Measurements from ENCODE around the gene COL26A1.

Gene COL26A1

DNA sequence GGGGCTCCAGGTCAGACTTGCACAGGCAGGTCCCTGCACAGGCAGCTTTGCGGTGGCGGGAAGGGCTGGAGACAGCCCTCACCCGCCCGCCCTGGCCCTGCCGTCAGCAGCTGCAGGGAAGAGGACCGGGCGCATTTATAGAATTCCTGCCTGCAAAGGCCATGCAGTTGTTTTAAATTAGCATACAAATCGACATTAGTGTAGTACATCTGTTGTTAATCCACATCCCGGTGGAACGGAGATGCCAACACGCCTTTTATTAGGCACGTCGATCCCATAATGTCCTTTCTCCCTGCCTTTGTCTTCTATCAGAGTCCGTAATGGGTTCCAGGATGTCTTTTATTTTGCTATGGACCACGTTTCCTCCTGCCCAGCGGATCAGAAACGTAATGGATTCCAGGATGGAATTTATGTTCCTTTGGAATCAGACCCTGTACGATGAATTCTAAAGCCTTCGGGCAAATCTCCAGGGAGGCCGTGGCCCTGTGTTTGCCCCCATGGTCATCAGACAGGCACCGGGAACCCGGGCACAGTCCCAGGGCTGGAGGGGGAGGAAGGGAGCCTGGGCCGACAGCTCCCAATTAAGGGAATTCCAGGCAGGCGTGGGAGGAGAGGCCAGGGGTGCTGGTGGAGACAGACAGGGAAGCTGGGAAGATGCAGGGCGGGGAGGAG, 123.9 kb downstream of the COL26A1 start:
- ChIA-PET POLR2A (no interaction called here), CTCF (no interaction called here)
- 0 out of 2 replicates have a peak, but pooled peaks cover 4% of the 10 kb centered on the region for H3K4me1 ChIP-seq (ENCODE audit: control insufficient read depth, insufficient read depth, low read length)
- TF ChIP-seq ZNF707 (tag by site-specific recombination; IDR thresholded peaks at IDR 0.05) (no peak), ZFHX2 (tag by site-specific recombination; conservative IDR thresholded peaks at IDR 0.05) (peak; percentile 19; the same call in 1 of the 2 replicates)
- no peak overlapping the region for H3K27ac ChIP-seq (ENCODE audit: extremely low read depth, low read depth, low read length)
- H3K9me3 ChIP-seq (ENCODE audit: control insufficient read depth, insufficient read depth, low read depth, low read length) = no peaks in the 10 kb centered on the region
- no peaks in the 10 kb centered on the region for H3K36me3 ChIP-seq (ENCODE audit: control insufficient read depth in 2 of 2, insufficient read depth in 1 of 2, low read length in 2 of 2)
- H3K4me3 ChIP-seq (ENCODE audit: low read depth, low read length) = no peak overlapping the region

DNA sequence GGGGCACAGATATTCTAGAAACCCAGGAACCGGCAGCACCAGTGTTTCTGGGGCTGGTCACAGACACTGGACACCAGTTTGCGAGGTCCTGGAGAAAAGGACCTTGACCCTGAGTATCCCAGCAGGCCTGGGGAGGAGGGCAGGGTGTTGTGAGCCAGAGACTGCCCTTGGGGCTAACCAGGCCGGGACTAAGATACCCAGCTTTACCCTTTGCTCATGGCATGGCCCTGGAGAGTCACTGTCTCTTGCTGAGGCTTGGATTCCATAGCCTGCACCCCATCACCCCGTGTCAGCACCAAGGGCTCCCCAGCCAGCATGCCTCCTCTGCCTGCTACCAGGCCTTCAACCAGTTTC, 124.4 kb downstream of the COL26A1 start:
- CTCF ChIA-PET = no interaction called here
- H3K4me1 ChIP-seq (ENCODE audit: control insufficient read depth, insufficient read depth, low read length) = 0 out of 2 replicates have a peak, but pooled peaks cover 4% of the 10 kb centered on the region

More for the DNA sequence above, 124.4 kb downstream of the COL26A1 start:
- POLR2A ChIA-PET = no interaction called here
- no peak for TF ChIP-seq ZNF791 (tag by site-specific recombination; IDR thresholded peaks at IDR 0.05)
- no peak for TF ChIP-seq ZFP3 (tag by site-specific recombination; IDR thresholded peaks at IDR 0.05; ENCODE audit: low read depth)
- TF ChIP-seq ZNF239 (tag by site-specific recombination; IDR thresholded peaks at IDR 0.05) = no peak
- TF ChIP-seq ZNF830 (tag by site-specific recombination; IDR thresholded peaks at IDR 0.05; ENCODE audit: low read depth) = no peak
- TF ChIP-seq ZBTB6 (tag by site-specific recombination; IDR thresholded peaks at IDR 0.05) = no peak
- TF ChIP-seq ZNF16 (tag by site-specific recombination; IDR thresholded peaks at IDR 0.05; ENCODE audit: low read depth) = no peak
- TF ChIP-seq, protein P1, sequence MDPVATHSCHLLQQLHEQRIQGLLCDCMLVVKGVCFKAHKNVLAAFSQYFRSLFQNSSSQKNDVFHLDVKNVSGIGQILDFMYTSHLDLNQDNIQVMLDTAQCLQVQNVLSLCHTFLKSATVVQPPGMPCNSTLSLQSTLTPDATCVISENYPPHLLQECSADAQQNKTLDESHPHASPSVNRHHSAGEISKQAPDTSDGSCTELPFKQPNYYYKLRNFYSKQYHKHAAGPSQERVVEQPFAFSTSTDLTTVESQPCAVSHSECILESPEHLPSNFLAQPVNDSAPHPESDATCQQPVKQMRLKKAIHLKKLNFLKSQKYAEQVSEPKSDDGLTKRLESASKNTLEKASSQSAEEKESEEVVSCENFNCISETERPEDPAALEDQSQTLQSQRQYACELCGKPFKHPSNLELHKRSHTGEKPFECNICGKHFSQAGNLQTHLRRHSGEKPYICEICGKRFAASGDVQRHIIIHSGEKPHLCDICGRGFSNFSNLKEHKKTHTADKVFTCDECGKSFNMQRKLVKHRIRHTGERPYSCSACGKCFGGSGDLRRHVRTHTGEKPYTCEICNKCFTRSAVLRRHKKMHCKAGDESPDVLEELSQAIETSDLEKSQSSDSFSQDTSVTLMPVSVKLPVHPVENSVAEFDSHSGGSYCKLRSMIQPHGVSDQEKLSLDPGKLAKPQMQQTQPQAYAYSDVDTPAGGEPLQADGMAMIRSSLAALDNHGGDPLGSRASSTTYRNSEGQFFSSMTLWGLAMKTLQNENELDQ (tag by site-specific recombination; IDR thresholded peaks at IDR 0.05; ENCODE audit: low read depth) = no peak
- no peak for TF ChIP-seq ZFP69B (tag by site-specific recombination; IDR thresholded peaks at IDR 0.05)
- TF ChIP-seq ZNF280D (tag by site-specific recombination; IDR thresholded peaks at IDR 0.05) = no peak
- TF ChIP-seq TRIM28 (IDR thresholded peaks at IDR 0.05; ENCODE audit: borderline replicate concordance, low read length) = no peak
- no peak for TF ChIP-seq GFI1B (tag by site-specific recombination; IDR thresholded peaks at IDR 0.05)
- no peak for TF ChIP-seq PRDM1 (tag by site-specific recombination; IDR thresholded peaks at IDR 0.05)
- TF ChIP-seq ZNF394 (tag by site-specific recombination; IDR thresholded peaks at IDR 0.05; ENCODE audit: borderline replicate concordance) = no peak
- no peak for TF ChIP-seq SP3 (tag by site-specific recombination; IDR thresholded peaks at IDR 0.05)
- H3K9me3 ChIP-seq (ENCODE audit: control insufficient read depth, insufficient read depth, low read depth, low read length) = no peaks in the 10 kb centered on the region
- H3K36me3 ChIP-seq (ENCODE audit: control insufficient read depth in 2 of 2, insufficient read depth in 1 of 2, low read length in 2 of 2) = no peaks in the 10 kb centered on the region
- no peak overlapping the region for H3K4me3 ChIP-seq (ENCODE audit: low read depth, low read length)
- H3K27ac ChIP-seq (ENCODE audit: extremely low read depth, low read depth, low read length) = no peak overlapping the region
